ENCODE data around the gene SPART. TPM values are rescaled to one million over a fixed set of nuclear protein-coding genes. Genes with fewer than 3 reads are reported as not detected.
"Not testable (repeated sequence)": the region's sequence is repeated elsewhere in the genome, so short reads cannot be mapped to it uniquely, and the experiment has no call there.

The SPART gene
- total RNA-seq, 1 donor from 2014 or later = 76.5 TPM

DNA sequence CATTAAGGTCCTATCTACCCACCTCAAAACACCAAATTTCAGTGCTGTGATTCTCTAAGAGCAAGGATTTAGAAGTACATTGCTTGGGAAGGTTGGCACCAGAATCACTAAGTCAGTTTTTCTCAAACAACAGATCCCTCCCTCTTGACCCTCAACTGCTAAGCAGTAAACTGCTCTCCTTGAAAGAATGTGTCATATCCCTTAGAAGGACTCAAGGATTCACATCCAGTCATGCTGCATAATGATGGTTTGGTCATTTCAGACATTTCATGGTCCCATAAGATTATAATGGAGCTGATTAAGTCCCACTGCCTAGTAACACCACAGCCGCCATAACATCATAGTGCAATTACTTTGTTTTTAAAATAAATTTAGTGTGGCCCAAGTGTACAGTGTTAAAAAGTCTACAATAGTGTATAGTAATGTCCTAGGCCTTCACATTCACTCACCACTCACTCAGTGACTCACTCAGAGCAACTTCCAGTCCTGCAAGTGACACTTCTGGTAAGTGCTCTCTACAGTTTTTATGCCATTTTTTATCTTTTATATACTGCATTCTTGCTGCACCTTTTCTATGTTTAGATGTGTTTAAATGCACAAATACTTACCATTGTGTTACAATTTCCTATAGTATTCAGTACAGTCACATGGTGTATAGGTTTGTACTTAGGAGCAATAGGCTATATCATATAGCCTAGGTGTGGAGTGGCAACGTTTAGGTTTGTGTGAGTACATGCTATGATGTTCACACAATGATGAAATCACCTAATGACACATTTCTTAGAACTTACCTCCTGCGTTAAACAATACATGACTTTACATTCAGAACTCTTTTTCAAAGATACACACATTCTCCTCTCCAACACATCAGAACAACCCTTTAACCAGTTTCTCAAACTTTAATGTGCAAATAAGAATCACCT, 32.9 kb downstream of the SPART start:
- Mint-ChIP-seq H3K27ac (no peak overlapping the region), H3K36me3 (ENCODE audit: insufficient read depth) (peaks cover 52% of the 10 kb centered on the region), H3K4me3 (ENCODE audit: low read depth) (no peak overlapping the region), H3K27me3 (no peaks in the 10 kb centered on the region), H3K4me1 (ENCODE audit: low read depth) (no peaks in the 10 kb centered on the region), H3K9me3 (ENCODE audit: low read depth) (peaks cover 10% of the 10 kb centered on the region)
- TF ChIP-seq, protein P1, sequence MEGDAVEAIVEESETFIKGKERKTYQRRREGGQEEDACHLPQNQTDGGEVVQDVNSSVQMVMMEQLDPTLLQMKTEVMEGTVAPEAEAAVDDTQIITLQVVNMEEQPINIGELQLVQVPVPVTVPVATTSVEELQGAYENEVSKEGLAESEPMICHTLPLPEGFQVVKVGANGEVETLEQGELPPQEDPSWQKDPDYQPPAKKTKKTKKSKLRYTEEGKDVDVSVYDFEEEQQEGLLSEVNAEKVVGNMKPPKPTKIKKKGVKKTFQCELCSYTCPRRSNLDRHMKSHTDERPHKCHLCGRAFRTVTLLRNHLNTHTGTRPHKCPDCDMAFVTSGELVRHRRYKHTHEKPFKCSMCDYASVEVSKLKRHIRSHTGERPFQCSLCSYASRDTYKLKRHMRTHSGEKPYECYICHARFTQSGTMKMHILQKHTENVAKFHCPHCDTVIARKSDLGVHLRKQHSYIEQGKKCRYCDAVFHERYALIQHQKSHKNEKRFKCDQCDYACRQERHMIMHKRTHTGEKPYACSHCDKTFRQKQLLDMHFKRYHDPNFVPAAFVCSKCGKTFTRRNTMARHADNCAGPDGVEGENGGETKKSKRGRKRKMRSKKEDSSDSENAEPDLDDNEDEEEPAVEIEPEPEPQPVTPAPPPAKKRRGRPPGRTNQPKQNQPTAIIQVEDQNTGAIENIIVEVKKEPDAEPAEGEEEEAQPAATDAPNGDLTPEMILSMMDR (IDR thresholded peaks at IDR 0.05; ENCODE audit: unreplicated experiment) = no peak
- DNase-seq (ENCODE audit: low spot score, unreplicated experiment) = no peak

DNA sequence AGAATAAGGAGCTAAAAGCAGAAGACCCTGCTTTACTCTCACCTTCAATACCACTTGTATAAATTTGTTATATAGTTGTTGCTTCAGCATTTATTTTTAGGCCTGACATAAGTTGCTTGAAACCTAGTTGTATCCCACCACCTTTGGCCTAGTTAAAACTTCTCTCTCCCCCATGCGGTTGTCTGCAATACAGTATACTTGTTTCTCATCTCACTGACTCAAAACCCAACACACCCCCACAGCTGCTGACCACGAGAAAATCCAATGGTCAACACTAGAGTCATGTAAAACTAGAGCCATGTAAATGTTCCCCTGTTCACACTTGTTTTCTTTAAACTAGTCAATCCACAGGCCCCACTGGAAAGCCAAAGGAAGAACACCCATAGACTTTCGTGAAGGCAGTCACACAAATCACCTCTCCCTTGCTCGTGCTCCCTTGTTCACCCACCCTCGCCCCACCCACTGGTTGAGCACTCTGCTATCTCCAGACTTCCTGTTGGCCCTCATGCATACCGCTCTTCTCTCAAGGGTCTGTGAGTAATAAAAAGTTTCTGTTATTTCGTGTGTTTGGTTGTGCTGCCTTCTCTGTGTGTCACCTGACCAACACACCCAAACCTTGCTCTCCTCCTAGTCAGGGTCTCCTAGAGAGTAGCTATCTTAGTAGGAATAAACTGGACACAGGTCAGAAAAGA, 35.6 kb downstream of the SPART start:
- TF ChIP-seq, protein P1 (IDR thresholded peaks at IDR 0.05; ENCODE audit: unreplicated experiment) = no peak
- no peak for DNase-seq (ENCODE audit: low spot score, unreplicated experiment)
- peaks cover 38% of the 10 kb centered on the region for H3K36me3 Mint-ChIP-seq (ENCODE audit: insufficient read depth)
- no peak overlapping the region for H3K27ac Mint-ChIP-seq
- H3K4me3 Mint-ChIP-seq (ENCODE audit: low read depth) = no peak overlapping the region
- no peaks in the 10 kb centered on the region for H3K27me3 Mint-ChIP-seq
- no peaks in the 10 kb centered on the region for H3K4me1 Mint-ChIP-seq (ENCODE audit: low read depth)
- peaks cover 5% of the 10 kb centered on the region for H3K9me3 Mint-ChIP-seq (ENCODE audit: low read depth)

DNA sequence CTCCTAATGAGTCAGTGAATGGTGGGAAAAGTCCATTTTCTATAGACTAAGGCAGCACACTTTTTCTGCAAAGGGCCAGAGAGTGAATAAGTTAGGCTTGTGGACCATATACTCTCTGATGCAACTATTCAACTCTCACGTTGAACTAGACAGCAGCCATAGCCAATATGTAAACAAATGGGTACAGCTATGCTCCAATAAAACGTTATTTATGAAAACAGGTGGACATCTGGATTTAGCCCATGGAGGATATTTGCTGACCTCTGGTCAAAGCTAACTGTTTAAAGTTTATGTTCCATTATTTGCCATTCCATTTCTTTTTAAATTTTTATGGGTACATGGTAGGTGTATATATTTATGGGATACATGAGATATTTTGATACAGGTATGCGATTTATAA, 43.9 kb downstream of the SPART start:
- TF ChIP-seq, protein P1 (IDR thresholded peaks at IDR 0.05; ENCODE audit: unreplicated experiment) = no peak
- Mint-ChIP-seq H3K9me3 (ENCODE audit: low read depth) (no peaks in the 10 kb centered on the region), H3K4me1 (ENCODE audit: low read depth) (peaks cover 11% of the 10 kb centered on the region), H3K36me3 (ENCODE audit: insufficient read depth) (peaks cover 17% of the 10 kb centered on the region), H3K27ac (no peak overlapping the region), H3K4me3 (ENCODE audit: low read depth) (no peak overlapping the region), H3K27me3 (no peaks in the 10 kb centered on the region)
- DNase-seq (ENCODE audit: low spot score, unreplicated experiment) = no peak

DNA sequence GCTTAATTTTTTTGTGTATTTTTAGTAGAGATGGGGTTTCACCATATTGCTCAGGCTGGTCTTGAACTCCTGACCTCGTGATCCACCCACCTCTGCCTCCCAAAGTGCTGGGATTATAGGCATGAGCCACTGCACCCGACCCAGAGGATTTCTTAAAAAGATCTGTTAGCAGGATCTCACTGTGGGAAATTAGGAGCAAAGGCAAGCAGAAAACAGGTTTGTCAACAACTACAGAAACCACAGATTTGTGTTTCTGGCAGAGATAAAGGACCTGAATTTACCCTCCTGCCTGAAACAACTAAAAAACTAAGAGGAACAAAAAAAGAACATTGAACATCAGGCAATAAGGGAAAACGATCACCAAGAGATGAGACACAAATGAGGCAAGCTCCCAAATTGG, 46.7 kb downstream of the SPART start:
- not testable (repeated sequence) for H3K27ac Mint-ChIP-seq; DNase-seq (ENCODE audit: low spot score, unreplicated experiment); H3K27me3 Mint-ChIP-seq; H3K9me3 Mint-ChIP-seq (ENCODE audit: low read depth); H3K4me3 Mint-ChIP-seq (ENCODE audit: low read depth)
- H3K36me3 Mint-ChIP-seq (ENCODE audit: insufficient read depth) = peaks cover 13% of the 10 kb centered on the region
- peaks cover 10% of the 10 kb centered on the region for H3K4me1 Mint-ChIP-seq (ENCODE audit: low read depth)

DNA sequence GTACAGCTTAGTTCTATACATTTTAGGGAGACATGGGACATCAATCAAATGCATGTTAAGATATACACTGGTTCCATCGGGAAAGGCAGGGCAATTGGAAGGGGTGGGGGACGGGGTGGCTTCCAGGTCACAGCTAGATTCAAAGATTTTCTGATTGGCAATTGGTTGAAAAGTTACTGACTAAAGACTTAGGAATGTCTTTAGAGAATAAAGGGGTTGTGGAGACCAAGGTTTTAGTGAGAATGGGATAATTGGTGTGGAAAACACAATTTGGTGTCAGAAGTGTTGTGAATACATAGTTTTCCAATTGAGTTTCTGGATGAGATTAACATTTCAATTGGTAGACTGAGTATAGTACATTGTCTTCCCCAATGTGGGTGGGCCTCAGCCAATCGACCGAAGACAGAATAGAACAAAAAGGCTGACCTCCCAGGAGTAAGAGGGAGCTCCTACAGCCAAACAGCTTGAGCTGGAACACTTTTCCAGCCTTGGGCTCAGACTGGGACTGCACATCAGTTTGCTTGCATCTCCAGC, 47.6 kb downstream of the SPART start:
- no peaks in the 10 kb centered on the region for H3K27me3 Mint-ChIP-seq
- no peak for DNase-seq (ENCODE audit: low spot score, unreplicated experiment)
- peak overlapping the region; percentile 90 for H3K4me3 Mint-ChIP-seq (ENCODE audit: low read depth)

More for the DNA sequence above, 47.6 kb downstream of the SPART start:
- TF ChIP-seq, protein P1 (IDR thresholded peaks at IDR 0.05; ENCODE audit: unreplicated experiment) = no peak
- peaks cover 11% of the 10 kb centered on the region for H3K36me3 Mint-ChIP-seq (ENCODE audit: insufficient read depth)
- H3K27ac Mint-ChIP-seq = peak overlapping the region; percentile 95
- H3K4me1 Mint-ChIP-seq (ENCODE audit: low read depth) = peaks cover 10% of the 10 kb centered on the region
- no peaks in the 10 kb centered on the region for H3K9me3 Mint-ChIP-seq (ENCODE audit: low read depth)
